OCI-LY7 (cell line): ENCODE data around the gene BMERB1.

Source experiments
- CTCF ChIP-seq: fragments of 200-600 bp; sonication (generic); conservative IDR thresholded peaks from 2 replicates; pipeline ENCODE4 v1.5.1; 2014; ENCODE audit warnings: mild to moderate bottlenecking, antibody characterized with exemption, low read length, moderate library complexity, mixed read lengths
- EZH2phosphoT487 ChIP-seq: fragments of 200-600 bp; sonication (generic); IDR thresholded peaks from 2 replicates; pipeline ENCODE4 v1.6.1; 2018; ENCODE audit warnings: low read depth, borderline replicate concordance, mild to moderate bottlenecking, mixed run types, antibody characterized with exemption, low read length, moderate library complexity, mixed read lengths

DNA sequence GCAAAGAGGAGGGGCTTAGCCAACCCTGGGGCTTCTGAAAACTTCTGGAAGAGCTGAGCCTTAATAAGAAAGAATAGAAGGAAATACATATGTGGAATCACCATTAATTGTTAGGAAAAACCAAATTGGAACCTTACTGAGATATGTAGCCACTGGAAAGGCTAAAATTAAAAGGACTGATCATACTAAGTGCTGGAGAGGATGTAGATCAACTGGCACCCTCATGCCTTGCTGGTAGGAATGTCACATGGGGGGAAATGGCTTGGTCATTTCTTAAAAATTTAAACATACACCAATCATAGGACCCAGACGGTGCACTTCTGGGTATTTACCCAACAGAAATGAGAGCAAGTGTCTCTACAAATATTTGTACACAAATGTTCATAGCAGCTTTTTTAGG is 11.1 kb downstream of the BMERB1 start:
- TF ChIP-seq CTCF: no peak
- TF ChIP-seq EZH2phosphoT487: no peak
